NCI-H2081 (cell line): ENCODE results near the gene REEP1.

Source experiments
- DNase-seq, 2 experiments: peaks; one replicate each; lab custom pipeline; 2025; lab: John Stamatoyannopoulos, UW

Gene REEP1

GRCh38 chr2:86305915-86306254 lies 31.5 kb downstream of the REEP1 start:
- DNase-seq = no peak

GRCh38 chr2:86305195-86305914 lies 32.1 kb downstream of the REEP1 start:
- no peak for DNase-seq

- peak in 1 of 2 experiments; percentile 28 for DNase-seq
These were observed 33.0 kb downstream of the REEP1 start for GRCh38 chr2:86304416-86304815.

DNA sequence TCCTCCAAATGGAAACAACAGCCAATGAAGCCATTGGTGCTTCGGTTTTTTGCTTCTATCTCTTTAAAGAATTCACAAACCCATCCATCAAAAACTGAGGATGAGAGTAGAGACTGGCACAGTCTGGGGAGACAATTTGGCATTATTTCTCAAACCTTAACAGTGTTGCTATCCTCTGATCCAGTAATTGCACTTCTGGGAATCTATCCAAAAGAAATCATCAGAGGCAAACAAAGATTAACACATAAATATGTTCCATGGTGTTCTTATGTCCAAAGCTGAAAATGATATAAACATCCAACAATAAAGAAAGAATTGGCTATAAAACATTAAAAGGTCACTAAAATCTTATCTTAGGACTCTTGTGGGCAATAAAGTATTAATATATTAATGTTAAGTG lies 35.1 kb downstream of the REEP1 start:
- DNase-seq = peak; percentile 12 to 60

DNA sequence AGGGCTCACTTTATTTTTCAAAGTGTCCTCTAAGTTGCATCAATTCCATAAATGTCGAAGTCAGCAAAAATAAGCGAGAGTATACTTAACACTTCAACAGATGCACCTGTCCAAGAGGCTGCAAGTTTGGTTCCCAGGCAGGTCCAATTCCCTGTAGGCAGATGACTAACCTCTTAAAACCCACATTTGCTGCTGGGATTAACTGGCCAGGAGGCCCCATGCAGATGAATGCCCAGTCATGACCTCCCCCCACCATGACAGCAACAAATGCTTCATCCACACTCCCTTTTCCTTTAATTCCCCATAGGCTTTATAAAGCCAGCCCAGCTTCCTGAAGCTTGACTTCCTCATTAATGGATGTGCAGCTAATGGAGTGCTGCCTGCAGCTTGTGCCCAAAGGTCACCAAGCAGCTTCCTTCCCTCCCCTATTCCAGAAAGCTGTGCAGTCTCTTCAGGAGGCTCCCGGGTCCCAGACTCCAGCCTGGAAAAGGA lies 35.7 kb downstream of the REEP1 start:
- DNase-seq = peak in 1 of 2 experiments; percentile 48

GRCh38 chr2:86301009-86301408 lies 36.4 kb downstream of the REEP1 start:
- DNase-seq = no peak

GRCh38 chr2:86300496-86300895 lies 36.9 kb downstream of the REEP1 start:
- DNase-seq = no peak

GRCh38 chr2:86298411-86299390 lies 38.7 kb downstream of the REEP1 start:
- DNase-seq = peak in 1 of 2 experiments; percentile 11

DNA sequence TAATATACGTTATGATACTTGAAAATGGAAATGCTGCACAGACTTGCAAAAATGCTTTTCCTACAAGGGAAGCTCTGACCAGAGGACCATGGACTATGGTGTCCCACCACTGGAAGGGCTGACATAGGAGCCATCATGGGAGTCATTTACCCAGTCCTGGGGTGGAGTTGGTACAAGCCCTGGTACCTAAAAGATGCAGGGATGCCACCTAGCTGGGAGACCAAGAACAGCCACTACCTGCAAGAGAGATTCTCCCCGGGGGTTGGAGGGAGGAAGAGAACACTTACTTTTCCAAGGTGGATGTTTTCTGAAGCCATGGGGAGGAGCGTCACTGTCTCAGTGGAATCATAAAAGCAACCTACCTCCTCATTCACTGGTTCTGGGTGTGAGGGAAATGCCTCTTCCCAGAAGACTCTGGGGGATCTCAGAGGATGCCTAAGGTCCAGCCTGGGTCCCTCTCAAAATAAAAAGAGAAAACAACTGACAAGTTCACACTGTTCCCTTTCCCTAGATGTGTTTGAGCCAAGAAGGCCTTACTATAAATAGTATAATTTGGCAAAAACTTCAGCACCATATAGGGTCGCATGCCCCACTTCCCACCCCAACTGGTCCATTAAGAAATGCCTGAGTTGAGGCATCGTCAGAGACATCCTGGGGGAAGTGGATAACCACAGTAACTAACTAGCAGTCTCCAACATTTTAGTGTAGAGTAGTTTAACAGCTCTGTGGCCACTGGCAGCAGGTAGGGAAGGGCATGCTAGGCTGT lies 39.9 kb downstream of the REEP1 start:
- peak in 1 of 2 experiments; percentile 29 for DNase-seq

GRCh38 chr2:86296947-86297346 lies 40.5 kb downstream of the REEP1 start:
- no peak for DNase-seq

- peak in 1 of 2 experiments; percentile 54 for DNase-seq
These were observed 42.4 kb downstream of the REEP1 start for GRCh38 chr2:86295066-86295465.

DNA sequence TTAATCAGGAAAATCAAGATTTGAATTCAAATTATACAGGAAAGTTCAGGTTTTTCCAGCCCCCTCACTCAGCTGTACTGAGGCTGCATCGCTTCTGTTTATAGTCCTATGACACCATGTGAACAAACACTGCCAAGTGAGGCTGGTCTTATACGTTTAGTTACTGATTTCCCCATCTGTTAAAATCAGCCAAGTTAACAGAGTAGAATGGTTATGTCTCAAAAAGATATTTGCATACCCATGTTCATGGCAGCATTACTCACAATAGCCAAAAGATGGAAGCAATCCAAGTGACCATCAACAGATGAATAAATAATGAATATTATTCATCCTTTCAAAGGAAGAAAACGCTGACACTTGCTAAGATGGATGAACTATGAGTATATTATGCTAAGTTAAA lies 43.8 kb downstream of the REEP1 start:
- peak in 1 of 2 experiments; percentile 46 for DNase-seq

GRCh38 chr2:86292571-86293515 lies 44.6 kb downstream of the REEP1 start:
- no peak for DNase-seq

DNA sequence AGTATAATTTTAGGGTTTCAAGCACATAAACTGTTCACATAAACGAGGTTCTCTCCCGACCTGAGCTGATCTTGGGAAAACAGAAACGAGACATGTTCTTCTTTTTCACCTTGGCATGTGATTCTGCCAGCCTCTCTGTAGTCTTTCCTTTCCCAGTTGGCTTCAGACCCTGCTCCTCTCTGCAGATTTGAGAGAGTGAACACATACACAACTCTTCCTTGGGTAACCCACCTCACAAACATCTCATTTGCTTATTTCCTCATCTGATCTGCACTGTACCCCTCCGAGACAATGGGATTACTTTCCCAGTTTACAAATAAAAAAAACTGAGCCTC lies 46.1 kb downstream of the REEP1 start:
- no peak for DNase-seq

GRCh38 chr2:86290596-86291327 lies 46.7 kb downstream of the REEP1 start:
- peak in 1 of 2 experiments; percentile 13 for DNase-seq

DNA sequence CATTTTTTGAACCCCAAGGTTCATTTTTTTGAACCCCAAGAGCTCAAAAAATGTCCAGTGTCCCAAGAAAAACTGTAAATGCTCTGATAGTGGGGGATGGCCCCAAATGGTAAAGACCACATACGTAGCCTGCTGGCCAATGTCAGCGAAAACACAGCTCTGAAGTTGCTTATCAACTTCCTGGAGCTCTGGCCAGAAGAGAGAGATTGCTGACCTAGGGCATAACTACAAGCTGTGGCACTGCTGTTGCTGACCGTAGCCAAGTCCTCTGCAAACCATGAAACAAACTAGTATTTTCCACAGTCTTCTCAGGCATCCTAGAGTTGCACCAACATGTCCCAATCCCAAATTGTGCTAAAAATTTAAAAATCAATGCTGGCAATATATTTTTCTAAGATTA lies 50.9 kb downstream of the REEP1 start:
- DNase-seq = no peak

- no peak for DNase-seq
These were observed 51.4 kb downstream of the REEP1 start for GRCh38 chr2:86285981-86286380.

GRCh38 chr2:86285571-86285970 lies 51.9 kb downstream of the REEP1 start:
- DNase-seq = no peak

DNA sequence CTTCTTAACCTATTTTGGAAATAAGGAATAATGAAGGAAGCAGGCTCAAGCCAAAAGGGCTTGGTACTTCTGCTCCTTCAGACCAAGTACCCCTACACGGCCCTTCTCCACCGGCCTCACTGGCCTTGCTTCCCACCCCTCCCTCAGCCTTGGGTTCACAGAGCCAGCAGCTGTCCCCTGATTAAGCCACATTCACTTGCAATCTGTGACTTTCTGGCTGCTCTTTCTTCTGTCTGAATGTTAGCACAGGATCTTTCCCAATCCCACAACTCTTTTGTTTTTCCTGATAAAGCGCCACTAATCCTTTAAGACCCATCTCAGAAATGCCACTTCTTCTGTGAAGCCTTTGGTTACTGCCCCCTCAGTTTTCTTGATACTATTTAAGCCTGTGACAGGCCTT lies 52.4 kb downstream of the REEP1 start:
- no peak for DNase-seq

DNA sequence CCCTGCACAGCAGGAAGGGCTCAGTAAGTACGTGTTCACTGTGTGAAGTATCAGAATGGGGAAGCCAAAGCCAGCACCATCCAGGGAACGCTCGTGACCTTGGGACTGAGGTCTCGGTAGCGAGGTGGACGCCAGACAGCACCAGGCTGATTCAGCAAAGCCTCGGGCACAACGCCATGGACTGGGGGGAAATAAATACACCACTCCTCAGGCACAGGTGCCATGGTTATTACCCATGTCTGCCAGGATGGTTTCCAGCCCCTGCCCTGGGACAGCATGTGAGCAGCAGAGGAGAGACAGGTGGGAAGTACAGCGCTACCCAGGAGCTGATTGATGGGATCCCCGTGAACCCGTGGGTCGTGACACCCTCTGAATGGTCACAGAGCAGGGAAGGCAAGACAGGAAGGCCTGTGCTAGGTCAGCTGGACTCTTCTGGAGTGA lies 53.0 kb downstream of the REEP1 start:
- no peak for DNase-seq
